Upper lobe of right lung (tissue), 1 donor: Measurements from ENCODE around the gene ANAPC2. TPM values are rescaled to one million over a fixed set of nuclear protein-coding genes. Genes with fewer than 3 reads are reported as not detected.

Experiments
- ATAC-seq: fragments of 200-7000 bp; cut with Tn5 transposase; one replicate; pipeline ENCODE4 v1.9.1; 2020; ENCODE audit warnings: mild to moderate bottlenecking, moderate library complexity
- DNase-seq: peaks from one replicate; pipeline ENCODE4 v3.0.0-alpha.2; 2020
- H3K27ac ChIP-seq: fragments of 200-600 bp; one replicate; pipeline ENCODE4 v1.8.0; 2022
- H3K27me3 ChIP-seq: fragments of 200-600 bp; one replicate; pipeline ENCODE4 v1.8.0; 2022; ENCODE audit warnings: mild to moderate bottlenecking
- H3K36me3 ChIP-seq: fragments of 200-600 bp; one replicate; pipeline ENCODE4 v1.8.0; 2022
- H3K4me1 ChIP-seq: fragments of 200-600 bp; one replicate; pipeline ENCODE4 v1.8.0; 2022
- H3K4me3 ChIP-seq: fragments of 200-600 bp; one replicate; pipeline ENCODE4 v1.8.0; 2022; ENCODE audit warnings: mild to moderate bottlenecking
- H3K9me3 ChIP-seq: fragments of 200-600 bp; one replicate; pipeline ENCODE4 v1.8.0; 2022
- CTCF ChIP-seq: fragments of 200-600 bp; IDR thresholded peaks from one replicate; pipeline ENCODE4 v1.8.0; 2022; ENCODE audit warnings: antibody characterized with exemption
- intact Hi-C: fragments of 100-400 bp; cut with DNase I; formaldehyde crosslinking; loops from one replicate; pipeline ENCODE4 v1.11.0; 2022
- total RNA-seq: library from RNA; stranded (reverse); fragmentation: NEBNext Ultra II Directional; extraction: Animal tissue kit (Norgen Biotek cat#: 25700); gene quantifications from one replicate; pipeline ENCODE4 v1.2.1, GENCODE V29; 2021
- donor health status: DM: no; HTN: yes; CAD: no; lungs with severe emphysema.

The ANAPC2 gene
- total RNA-seq, 1 donor from 2014 or later: 51.4 TPM

GRCh38 chr9:137231372-137232039 is 43.1 kb upstream of the ANAPC2 start:
- Histone ChIP-seq H3K36me3 (no peaks in the 10 kb centered on the region), H3K27ac (no peak overlapping the region), H3K9me3 (no peaks in the 10 kb centered on the region), H3K4me3 (no peak overlapping the region), H3K27me3 (peaks cover 59% of the 10 kb centered on the region), H3K4me1 (peaks cover 5% of the 10 kb centered on the region)
- intact Hi-C loops: no loop called here
- no peak for TF ChIP-seq CTCF
- ATAC-seq (no peak), DNase-seq (no peak)

GRCh38 chr9:137230705-137231371 is 42.5 kb upstream of the ANAPC2 start, which contains the start of gene SLC34A3:
Gene SLC34A3 (plus strand): TSS chr9:137230901. CDS start chr9:137231703, 802 bp downstream.
- no peaks in the 10 kb centered on the region for H3K4me1 ChIP-seq
- intact Hi-C loops: no loop called here
- peaks cover 57% of the 10 kb centered on the region for H3K27me3 ChIP-seq
- ATAC-seq (no peak), DNase-seq (no peak)
- no peaks in the 10 kb centered on the region for H3K36me3 ChIP-seq
- H3K9me3 ChIP-seq: no peaks in the 10 kb centered on the region
- no peak within 1 kb of the TSS for H3K4me3 ChIP-seq
- no peak for TF ChIP-seq CTCF
- H3K27ac ChIP-seq: no peak within 1 kb of the TSS

GRCh38 chr9:137229903-137230704 is 41.7 kb upstream of the ANAPC2 start:
- no peaks in the 10 kb centered on the region for H3K36me3 ChIP-seq
- no peaks in the 10 kb centered on the region for H3K4me1 ChIP-seq
- intact Hi-C loops: loop anchor here (5.0 kb wide), 1 partner anchor 113 kb away; no protein-coding TSS in a partner anchor
- no peak for TF ChIP-seq CTCF
- DNase-seq (no peak), ATAC-seq (no peak)
- H3K4me3 ChIP-seq: no peak overlapping the region
- H3K27me3 ChIP-seq: peaks cover 55% of the 10 kb centered on the region
- no peak overlapping the region for H3K27ac ChIP-seq
- H3K9me3 ChIP-seq: no peaks in the 10 kb centered on the region

GRCh38 chr9:137228968-137229896 is 40.9 kb upstream of the ANAPC2 start:
- intact Hi-C loops: loop anchor here (5.0 kb wide), 1 partner anchor 112 kb away; no protein-coding TSS in a partner anchor

More at GRCh38 chr9:137228968-137229896, 40.9 kb upstream of the ANAPC2 start:
- Histone ChIP-seq H3K27me3 (peaks cover 46% of the 10 kb centered on the region), H3K27ac (no peak overlapping the region), H3K36me3 (no peaks in the 10 kb centered on the region), H3K4me3 (no peak overlapping the region), H3K9me3 (no peaks in the 10 kb centered on the region), H3K4me1 (peaks cover 1% of the 10 kb centered on the region)
- ATAC-seq (no peak), DNase-seq (no peak)
- no peak for TF ChIP-seq CTCF
